ENCODE measurements around the gene MSRB3. TPM values are rescaled to one million over a fixed set of nuclear protein-coding genes. Genes with fewer than 3 reads are reported as not detected.

Gene MSRB3
- total and polyA plus RNA-seq, 9 donors, result 14.9 to 58.8 (median 27.1) TPM

- Histone ChIP-seq H3K9me3 (no peaks in the 10 kb centered on the region), H3K27me3 (no peaks in the 10 kb centered on the region), H3K4me3 (no peak overlapping the region), H3K27ac (no peak overlapping the region), H3K36me3 (no peaks in the 10 kb centered on the region), H3K4me1 (ENCODE audit: insufficient read depth) (no peaks in the 10 kb centered on the region)
- no peak for TF ChIP-seq POLR2A (IDR thresholded peaks at IDR 0.05)
- TF ChIP-seq, protein P1, sequence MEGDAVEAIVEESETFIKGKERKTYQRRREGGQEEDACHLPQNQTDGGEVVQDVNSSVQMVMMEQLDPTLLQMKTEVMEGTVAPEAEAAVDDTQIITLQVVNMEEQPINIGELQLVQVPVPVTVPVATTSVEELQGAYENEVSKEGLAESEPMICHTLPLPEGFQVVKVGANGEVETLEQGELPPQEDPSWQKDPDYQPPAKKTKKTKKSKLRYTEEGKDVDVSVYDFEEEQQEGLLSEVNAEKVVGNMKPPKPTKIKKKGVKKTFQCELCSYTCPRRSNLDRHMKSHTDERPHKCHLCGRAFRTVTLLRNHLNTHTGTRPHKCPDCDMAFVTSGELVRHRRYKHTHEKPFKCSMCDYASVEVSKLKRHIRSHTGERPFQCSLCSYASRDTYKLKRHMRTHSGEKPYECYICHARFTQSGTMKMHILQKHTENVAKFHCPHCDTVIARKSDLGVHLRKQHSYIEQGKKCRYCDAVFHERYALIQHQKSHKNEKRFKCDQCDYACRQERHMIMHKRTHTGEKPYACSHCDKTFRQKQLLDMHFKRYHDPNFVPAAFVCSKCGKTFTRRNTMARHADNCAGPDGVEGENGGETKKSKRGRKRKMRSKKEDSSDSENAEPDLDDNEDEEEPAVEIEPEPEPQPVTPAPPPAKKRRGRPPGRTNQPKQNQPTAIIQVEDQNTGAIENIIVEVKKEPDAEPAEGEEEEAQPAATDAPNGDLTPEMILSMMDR (IDR thresholded peaks at IDR 0.05), result no peak
- TF ChIP-seq EP300 (IDR thresholded peaks at IDR 0.05), result no peak
- WGBS, 3 donors, result 46 to 74% (median 65%) methylated on average over 11 of the region's 11 CpGs
- DNase-seq, result no peak
- intact Hi-C loops (cut with DNase I), result no loop called here
Observed at GRCh38 chr12:65511134-65511834, 232.8 kb downstream of the MSRB3 start.

GRCh38 chr12:65511912-65512311, 233.4 kb downstream of the MSRB3 start:
- 74 to 91% (median 82%) methylated on average over 3 of the region's 3 CpGs for WGBS, 3 donors
- no peak for DNase-seq
- intact Hi-C loops (cut with DNase I), result loop anchor here in 1 of 4 donors (2.0 kb wide), 1 partner anchor 25 kb away; no protein-coding TSS in a partner anchor
- TF ChIP-seq, protein P1 (IDR thresholded peaks at IDR 0.05), result no peak
- TF ChIP-seq EP300 (IDR thresholded peaks at IDR 0.05) (no peak), POLR2A (IDR thresholded peaks at IDR 0.05) (no peak)
- Histone ChIP-seq H3K4me1 (ENCODE audit: insufficient read depth) (no peaks in the 10 kb centered on the region), H3K27me3 (no peaks in the 10 kb centered on the region), H3K9me3 (no peaks in the 10 kb centered on the region), H3K27ac (no peak overlapping the region), H3K36me3 (no peaks in the 10 kb centered on the region), H3K4me3 (no peak overlapping the region)

Other genes with a start within 250 kb of the MSRB3 start
- 1 to 10 TPM in 3 of 7 donors, not detected in 4; 1.1 to 3.2 (median 2.0) TPM for gene WIF1, start 157.4 kb upstream of the MSRB3 start, total RNA-seq
- 1 to 10 TPM in 1 of 2 donors, under 1 TPM in 1; 0.11 to 6.7 TPM for gene WIF1, start 157.4 kb upstream of the MSRB3 start, polyA plus RNA-seq
- 10 to 100 TPM; 26.3 to 34.8 (median 29.5) TPM for gene LEMD3, start 109.1 kb upstream of the MSRB3 start, total RNA-seq
- 10 to 100 TPM; 11.4 to 21.6 TPM for gene LEMD3, start 109.1 kb upstream of the MSRB3 start, polyA plus RNA-seq

Measured in ovary (tissue), 9 donors.